Neural crest cell (in vitro differentiated cells): ENCODE data around the gene SP110. TPM values are rescaled to one million over a fixed set of nuclear protein-coding genes. Genes with fewer than 3 reads are reported as not detected.
"Not testable (repeated sequence)": the region's sequence is repeated elsewhere in the genome, so short reads cannot be mapped to it uniquely, and the experiment has no call there.

Experiments
- DNase-seq: peaks from one replicate; pipeline ENCODE4 v3.0.0; 2021; ENCODE audit warnings: low read depth, mixed read lengths, low spot score
- H3K27ac Mint-ChIP-seq: one replicate; pipeline ENCODE4 v1.8.0; 2021; ENCODE audit warnings: mild to moderate bottlenecking, mixed read lengths; ENCODE audit not compliant: unreplicated experiment
- H3K27me3 Mint-ChIP-seq: 2 replicates; pipeline ENCODE4 v1.8.0; 2021; ENCODE audit warnings: low read depth, mild to moderate bottlenecking, mixed read lengths
- H3K36me3 Mint-ChIP-seq: 2 replicates; pipeline ENCODE4 v1.8.0; 2021; ENCODE audit warnings: low read depth, mild to moderate bottlenecking, mixed read lengths
- H3K4me1 Mint-ChIP-seq: 2 replicates; pipeline ENCODE4 v1.8.0; 2021; ENCODE audit warnings: mixed read lengths
- H3K4me3 Mint-ChIP-seq: one replicate; pipeline ENCODE4 v1.8.0; 2021; ENCODE audit warnings: mild to moderate bottlenecking, mixed read lengths
- H3K9me3 Mint-ChIP-seq: 2 replicates; pipeline ENCODE4 v1.8.0; 2021; ENCODE audit warnings: mixed read lengths
- CTCF ChIP-seq: fragments of 200-600 bp; sonication (generic); conservative IDR thresholded peaks from 2 replicates; pipeline ENCODE4 v1.5.0; 2021; ENCODE audit warnings: antibody characterized with exemption, mild to moderate bottlenecking
- total RNA-seq: library from RNA; stranded (reverse); gene quantifications from 2 replicates; pipeline ENCODE4 v1.2.1, GENCODE V29; 2021

The SP110 gene
- total RNA-seq, 1 donor from 2014 or later, result 5.3 TPM

GRCh38 chr2:230127195-230127594, 92.6 kb downstream of the SP110 start:
- Mint-ChIP-seq H3K4me3 (no peak overlapping the region), H3K36me3 (no peaks in the 10 kb centered on the region), H3K9me3 (peaks cover 3% of the 10 kb centered on the region), H3K27ac (no peak overlapping the region), H3K27me3 (no peaks in the 10 kb centered on the region), H3K4me1 (no peaks in the 10 kb centered on the region)
- no peak for DNase-seq
- TF ChIP-seq CTCF, result no peak

GRCh38 chr2:230124757-230125431, 94.9 kb downstream of the SP110 start:
- no peaks in the 10 kb centered on the region for H3K36me3 Mint-ChIP-seq
- H3K27ac Mint-ChIP-seq, result no peak overlapping the region
- H3K4me1 Mint-ChIP-seq, result no peaks in the 10 kb centered on the region
- H3K9me3 Mint-ChIP-seq, result peaks cover 12% of the 10 kb centered on the region
- DNase-seq, result no peak
- no peak overlapping the region for H3K4me3 Mint-ChIP-seq
- no peaks in the 10 kb centered on the region for H3K27me3 Mint-ChIP-seq
- TF ChIP-seq CTCF, result no peak

- Mint-ChIP-seq H3K27ac (no peak overlapping the region), H3K9me3 (peaks cover 14% of the 10 kb centered on the region), H3K4me3 (no peak overlapping the region), H3K36me3 (no peaks in the 10 kb centered on the region), H3K27me3 (no peaks in the 10 kb centered on the region), H3K4me1 (no peaks in the 10 kb centered on the region)
- no peak for DNase-seq
- TF ChIP-seq CTCF, result no peak
These were observed 95.5 kb downstream of the SP110 start for GRCh38 chr2:230124235-230124634.

- peaks cover 14% of the 10 kb centered on the region for H3K9me3 Mint-ChIP-seq
- not testable (repeated sequence) for H3K36me3 Mint-ChIP-seq, DNase-seq, H3K4me3 Mint-ChIP-seq, H3K27ac Mint-ChIP-seq, H3K27me3 Mint-ChIP-seq, H3K4me1 Mint-ChIP-seq
These were observed 99.4 kb downstream of the SP110 start for GRCh38 chr2:230120376-230120775.

GRCh38 chr2:230119827-230120226, 100.0 kb downstream of the SP110 start:
- H3K27me3 Mint-ChIP-seq, DNase-seq, H3K4me1 Mint-ChIP-seq, H3K36me3 Mint-ChIP-seq, H3K4me3 Mint-ChIP-seq, H3K27ac Mint-ChIP-seq: not testable (repeated sequence)
- H3K9me3 Mint-ChIP-seq, result peaks cover 14% of the 10 kb centered on the region

Other genes with a start within 250 kb of the SP110 start
- gene SLC16A14, start 151.1 kb downstream of the SP110 start, total RNA-seq, result 13.0 and 14.2 TPM in 2 replicates
- gene SP140, start 5.8 kb upstream of the SP110 start, total RNA-seq, result not detected in 2 replicates
- 1.8 and 2.2 TPM in 2 replicates for gene SP140L, start 107.2 kb upstream of the SP110 start, total RNA-seq
- not detected in 2 replicates for gene SP100, start 196.2 kb upstream of the SP110 start, total RNA-seq